ENCODE results near the gene FAM107B. TPM values are rescaled to one million over a fixed set of nuclear protein-coding genes. Genes with fewer than 3 reads are reported as not detected.

The FAM107B gene
- total RNA-seq, 4 donors from 2014 or later: 12.3 to 41.3 (median 31.8) TPM

DNA sequence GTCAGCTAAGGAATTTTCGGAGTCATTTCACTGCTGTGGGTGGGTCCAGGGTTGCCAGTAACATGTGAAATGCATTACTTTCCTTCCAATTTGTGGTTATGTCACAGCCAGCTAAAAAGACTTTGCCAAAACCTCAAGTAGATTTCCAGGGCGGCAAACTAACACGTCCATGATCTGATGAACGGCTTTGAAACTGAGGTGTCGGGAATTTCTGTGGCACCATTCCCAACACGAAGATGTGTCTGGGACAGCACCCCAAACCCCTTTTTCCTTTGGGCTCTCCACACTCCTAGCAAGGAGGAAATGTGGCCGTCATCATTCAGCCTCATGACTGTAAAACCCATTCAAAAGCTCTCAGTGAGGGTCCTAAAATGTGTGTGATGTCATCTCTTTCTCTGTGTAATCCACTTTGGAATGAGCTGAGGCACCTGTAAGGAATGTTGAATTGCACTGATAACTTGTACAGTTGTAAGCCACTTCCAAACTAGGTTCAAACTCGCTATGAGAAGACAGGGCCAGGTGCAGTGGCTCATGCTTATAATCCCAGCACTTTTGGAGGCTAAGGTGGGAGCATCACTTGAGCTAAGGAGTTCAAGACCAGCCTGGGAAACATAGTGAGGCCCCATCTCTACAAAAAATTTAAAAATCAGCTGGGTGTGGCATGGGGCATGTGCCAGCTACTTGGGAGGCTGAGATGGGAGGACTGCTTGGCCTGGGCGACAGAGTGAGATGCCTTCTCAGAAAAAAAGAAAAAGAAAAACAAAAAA lies 297.9 kb downstream of the FAM107B start:
- Histone ChIP-seq H3K4me3 (replicated peaks in 1 of 3) (no peak overlapping the region), H3K9me3 (no peaks in the 10 kb centered on the region), H3K27ac (no peak overlapping the region), H3K27me3 (no peaks in the 10 kb centered on the region), H3K4me1 (no peaks in the 10 kb centered on the region), H3K36me3 (no peaks in the 10 kb centered on the region)
- TF ChIP-seq POLR2A (IDR thresholded peaks at IDR 0.05): no peak
- TF ChIP-seq, protein P1, sequence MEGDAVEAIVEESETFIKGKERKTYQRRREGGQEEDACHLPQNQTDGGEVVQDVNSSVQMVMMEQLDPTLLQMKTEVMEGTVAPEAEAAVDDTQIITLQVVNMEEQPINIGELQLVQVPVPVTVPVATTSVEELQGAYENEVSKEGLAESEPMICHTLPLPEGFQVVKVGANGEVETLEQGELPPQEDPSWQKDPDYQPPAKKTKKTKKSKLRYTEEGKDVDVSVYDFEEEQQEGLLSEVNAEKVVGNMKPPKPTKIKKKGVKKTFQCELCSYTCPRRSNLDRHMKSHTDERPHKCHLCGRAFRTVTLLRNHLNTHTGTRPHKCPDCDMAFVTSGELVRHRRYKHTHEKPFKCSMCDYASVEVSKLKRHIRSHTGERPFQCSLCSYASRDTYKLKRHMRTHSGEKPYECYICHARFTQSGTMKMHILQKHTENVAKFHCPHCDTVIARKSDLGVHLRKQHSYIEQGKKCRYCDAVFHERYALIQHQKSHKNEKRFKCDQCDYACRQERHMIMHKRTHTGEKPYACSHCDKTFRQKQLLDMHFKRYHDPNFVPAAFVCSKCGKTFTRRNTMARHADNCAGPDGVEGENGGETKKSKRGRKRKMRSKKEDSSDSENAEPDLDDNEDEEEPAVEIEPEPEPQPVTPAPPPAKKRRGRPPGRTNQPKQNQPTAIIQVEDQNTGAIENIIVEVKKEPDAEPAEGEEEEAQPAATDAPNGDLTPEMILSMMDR (IDR thresholded peaks at IDR 0.05): no peak
- DNase-seq: no peak
- 74 to 85% methylated on average over 9 of the region's 9 CpGs for WGBS, 2 donors
- intact Hi-C loops (cut with DNase I): no loop called here

DNA sequence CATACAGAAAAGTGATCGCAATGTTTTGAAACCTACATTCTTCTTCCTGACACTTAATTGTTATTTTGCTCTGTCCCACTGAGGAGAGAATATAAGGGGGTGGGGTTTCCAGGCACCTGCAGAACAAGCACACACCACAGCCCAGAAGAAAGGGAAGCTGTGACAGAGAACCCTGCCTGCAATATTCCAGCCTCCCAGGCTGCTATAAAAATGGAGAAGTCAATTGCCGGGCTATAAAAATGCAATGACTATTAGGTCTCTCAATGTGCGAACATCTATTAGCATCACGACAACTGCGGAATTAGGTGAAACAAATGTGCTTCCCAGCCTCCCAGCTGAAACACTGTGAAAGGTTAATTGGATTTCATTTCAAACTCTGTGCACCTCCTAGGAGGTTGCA lies 298.7 kb downstream of the FAM107B start:
- Histone ChIP-seq H3K4me3 (replicated peaks in 1 of 3) (no peak overlapping the region), H3K36me3 (no peaks in the 10 kb centered on the region), H3K27me3 (no peaks in the 10 kb centered on the region), H3K4me1 (no peaks in the 10 kb centered on the region), H3K9me3 (no peaks in the 10 kb centered on the region), H3K27ac (no peak overlapping the region)
- TF ChIP-seq, protein P1 (IDR thresholded peaks at IDR 0.05): no peak
- TF ChIP-seq POLR2A (IDR thresholded peaks at IDR 0.05): no peak
- no peak for DNase-seq
- intact Hi-C loops (cut with DNase I): no loop called here
- 89 to 93% methylated on average over 5 of the region's 5 CpGs for WGBS, 2 donors

DNA sequence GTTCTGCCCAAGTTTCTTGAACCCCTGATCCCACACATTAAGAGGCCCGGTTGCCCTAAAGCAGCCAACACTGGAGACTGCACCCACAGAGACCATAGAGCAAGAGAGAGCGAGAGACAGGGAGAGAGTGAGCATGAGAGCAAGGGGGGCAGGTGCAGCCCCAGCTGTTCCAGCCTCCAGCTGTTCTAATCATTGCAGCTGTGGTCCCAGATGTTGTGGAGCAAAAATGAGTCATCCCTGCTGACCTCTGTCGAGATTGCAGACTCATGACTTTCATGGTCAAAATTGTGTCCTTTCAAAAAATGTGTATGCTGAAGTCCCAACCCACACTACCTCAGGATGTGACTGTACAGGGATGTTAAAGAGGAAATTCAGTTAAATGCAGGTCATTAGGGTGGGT lies 300.0 kb downstream of the FAM107B start:
- intact Hi-C loops (cut with DNase I): no loop called here
- H3K9me3 ChIP-seq: no peaks in the 10 kb centered on the region
- no peaks in the 10 kb centered on the region for H3K36me3 ChIP-seq
- no peak for TF ChIP-seq POLR2A (IDR thresholded peaks at IDR 0.05)
- TF ChIP-seq, protein P1 (IDR thresholded peaks at IDR 0.05): no peak
- 71 to 77% methylated on average over 3 of the region's 3 CpGs for WGBS, 2 donors
- H3K27ac ChIP-seq: no peak overlapping the region
- no peak overlapping the region for H3K4me3 ChIP-seq (replicated peaks in 1 of 3)
- H3K27me3 ChIP-seq: no peaks in the 10 kb centered on the region
- DNase-seq: no peak
- no peaks in the 10 kb centered on the region for H3K4me1 ChIP-seq

DNA sequence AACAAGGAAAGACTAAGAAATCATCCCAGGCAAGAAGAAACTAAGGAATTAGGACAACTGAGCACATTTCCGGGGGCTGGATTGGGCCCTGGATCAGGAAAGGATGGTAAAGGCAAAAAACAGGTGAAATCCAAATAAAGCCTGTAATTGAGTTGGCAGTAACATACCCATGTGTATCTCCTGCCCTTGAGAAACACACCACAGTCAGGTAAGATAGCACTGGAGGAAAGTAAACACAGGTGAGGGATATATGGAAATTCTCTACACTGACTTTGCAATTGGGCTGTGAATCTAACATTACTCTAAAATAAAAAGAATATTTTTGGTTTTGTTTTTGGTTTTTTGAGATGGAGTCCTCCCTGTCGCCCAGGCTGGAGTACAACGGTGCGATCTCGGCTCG lies 303.8 kb downstream of the FAM107B start:
- no peak overlapping the region for H3K4me3 ChIP-seq (replicated peaks in 1 of 3)
- TF ChIP-seq, protein P1 (IDR thresholded peaks at IDR 0.05): no peak
- H3K36me3 ChIP-seq: no peaks in the 10 kb centered on the region
- DNase-seq: no peak
- no peaks in the 10 kb centered on the region for H3K9me3 ChIP-seq
- WGBS, 2 donors: 97 to 99% methylated on average over 6 of the region's 6 CpGs
- no peak overlapping the region for H3K27ac ChIP-seq
- peaks cover 0 to 5% of the 10 kb centered on the region in 2 donors for H3K4me1 ChIP-seq
- intact Hi-C loops (cut with DNase I): no loop called here
- no peaks in the 10 kb centered on the region for H3K27me3 ChIP-seq

DNA sequence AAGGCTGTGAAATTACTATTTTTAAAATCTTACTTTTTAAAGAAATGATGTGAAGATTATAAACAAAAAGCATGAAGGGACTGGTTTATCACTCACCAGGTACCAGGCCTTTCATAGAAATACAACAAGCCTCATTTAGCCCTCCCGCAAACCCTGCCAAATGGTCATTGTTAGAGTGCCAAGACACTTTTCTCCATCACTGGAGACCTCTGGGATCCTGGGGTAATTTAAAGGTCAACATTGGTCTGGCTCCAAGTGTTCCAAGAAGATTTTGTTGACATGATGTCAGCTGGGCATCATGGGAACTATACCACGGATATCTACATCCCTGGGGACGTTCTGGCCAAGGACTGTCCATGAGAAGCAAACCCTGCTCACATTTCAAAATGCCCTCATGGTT lies 306.0 kb downstream of the FAM107B start:
- H3K4me3 ChIP-seq (replicated peaks in 1 of 3): no peak overlapping the region
- H3K4me1 ChIP-seq: peaks cover 0 to 5% of the 10 kb centered on the region in 2 donors
- intact Hi-C loops (cut with DNase I): no loop called here
- TF ChIP-seq POLR2A (IDR thresholded peaks at IDR 0.05): no peak
- TF ChIP-seq, protein P1 (IDR thresholded peaks at IDR 0.05): no peak
- H3K27me3 ChIP-seq: no peaks in the 10 kb centered on the region
- WGBS, 2 donors: 62 to 71% methylated on average over 3 of the region's 3 CpGs
- no peaks in the 10 kb centered on the region for H3K36me3 ChIP-seq
- no peak overlapping the region for H3K27ac ChIP-seq
- DNase-seq: no peak
- no peaks in the 10 kb centered on the region for H3K9me3 ChIP-seq

Small RNA genes within 50 kb of the gene (small RNA-seq; reads per million reads assigned to genes)
- gene RNA5SP302: 0.66 reads per million

Other genes with a start within 250 kb of the FAM107B start
- gene CDNF, start 63.1 kb upstream of the FAM107B start, total RNA-seq: 1 to 10 TPM; 2.6 to 9.4 (median 3.8) TPM
- gene HSPA14, start 63.4 kb upstream of the FAM107B start, total RNA-seq: 10 to 100 TPM; 11.1 to 19.2 (median 16.7) TPM
- 10 to 100 TPM in 3 of 4 donors, 1 to 10 TPM in 1; 9.0 to 14.6 (median 11.5) TPM for gene MSANTD7, start 63.4 kb upstream of the FAM107B start, total RNA-seq
- 1 to 10 TPM; 5.1 to 9.6 (median 8.7) TPM for gene SUV39H2, start 104.0 kb upstream of the FAM107B start, total RNA-seq
- gene DCLRE1C, start 179.2 kb upstream of the FAM107B start, total RNA-seq: 10 to 100 TPM; 14.9 to 19.2 (median 17.2) TPM
- gene MEIG1, start 184.5 kb upstream of the FAM107B start, total RNA-seq: not detected

All from thyroid gland (tissue), 4 donors.